Measurements from ENCODE around the gene XIRP2.

DNA sequence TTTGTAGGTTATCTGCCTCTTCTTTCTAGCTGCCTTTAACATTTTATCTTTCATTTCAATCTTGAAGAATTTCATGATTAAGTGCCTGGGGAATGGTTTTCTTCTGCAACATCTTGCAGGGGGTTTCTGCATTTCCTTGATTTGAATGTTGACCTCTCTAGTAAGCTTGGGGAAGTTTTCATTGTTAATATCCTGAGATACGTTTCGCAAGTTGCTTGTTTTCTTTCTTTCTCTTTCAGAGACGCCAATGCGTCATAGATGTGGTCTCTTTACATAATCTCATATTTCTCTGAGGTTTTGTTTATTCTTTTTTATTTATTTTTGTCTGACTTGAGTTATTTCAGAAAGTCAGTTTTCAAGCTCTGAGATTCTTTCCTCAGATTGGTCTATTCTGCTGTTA lies 225.7 kb downstream of the XIRP2 start:
- TF ChIP-seq POLR2AphosphoS5 (IDR thresholded peaks at IDR 0.05) (no peak), EP300 (IDR thresholded peaks at IDR 0.05; ENCODE audit: low read depth) (no peak)

Measured in transverse colon (tissue), 3 donors.